Thymus (tissue), 11 donors: ENCODE results near the gene RCBTB2. TPM values are rescaled to one million over a fixed set of nuclear protein-coding genes. Genes with fewer than 3 reads are reported as not detected.

Experiments
- DNase-seq, 9 donors: peaks; one replicate each; pipeline ENCODE4 v3.0.0-alpha.2; 2013; ENCODE audit warnings: low spot score in 9 of 9, low read depth in 6 of 9, missing footprints in 1 of 9
- H3K27ac ChIP-seq, 2 donors: one replicate each; pipeline ENCODE4 v1.5.1; 2013; ENCODE audit warnings: control low read depth in 1 of 2, low read depth in 1 of 2, low read length in 1 of 2, mild to moderate bottlenecking in 1 of 2, moderate library complexity in 1 of 2
- H3K27me3 ChIP-seq, 2 donors: one replicate each; pipeline ENCODE4 v1.5.1; 2013; ENCODE audit warnings: low read length in 1 of 2; ENCODE audit not compliant: control insufficient read depth in 2 of 2, insufficient read depth in 1 of 2
- H3K36me3 ChIP-seq, 2 donors: one replicate each; pipeline ENCODE4 v1.5.1; 2013; ENCODE audit warnings: low read length in 1 of 2, mild to moderate bottlenecking in 1 of 2, moderate library complexity in 1 of 2; ENCODE audit not compliant: control insufficient read depth in 2 of 2, insufficient read depth in 2 of 2
- H3K4me1 ChIP-seq, 2 donors: one replicate each; pipeline ENCODE4 v1.5.1; 2013; ENCODE audit warnings: low read length in 2 of 2; ENCODE audit not compliant: control insufficient read depth in 2 of 2, insufficient read depth in 2 of 2
- H3K4me3 ChIP-seq, 2 donors: one replicate each; pipeline ENCODE4 v1.5.1; 2013; ENCODE audit warnings: low read length in 2 of 2, control low read depth in 1 of 2, mild to moderate bottlenecking in 1 of 2
- H3K9me3 ChIP-seq, 2 donors: one replicate each; pipeline ENCODE4 v1.5.1; 2013; ENCODE audit warnings: low read length in 1 of 2, mild to moderate bottlenecking in 1 of 2; ENCODE audit not compliant: control insufficient read depth in 2 of 2, insufficient read depth in 1 of 2
- WGBS: extraction: QIAGEN DNeasy Blood & Tissue Kit; methylation state at CpG from one replicate; pipeline ENCODE4 v1.1.7; 2013; 5-methylcytosine and 5-hydroxymethylcytosine counted together
- polyA plus RNA-seq: library from polyadenylated mRNA; stranded (reverse); fragments of 200-250 nt; gene quantifications from one replicate; pipeline ENCODE4 v1.2.3, GENCODE V29; 2013
- total RNA-seq: library from RNA; stranded (reverse); fragments of 120-200 nt; gene quantifications from one replicate; pipeline ENCODE4 v1.2.4, GENCODE V29; 2013
- donor health status: healthy.

Gene RCBTB2
- total and polyA plus RNA-seq, 2 donors = 16.7 to 34.8 TPM

- Histone ChIP-seq H3K36me3 (peaks cover 0 to 14% of the 10 kb centered on the region in 2 donors), H3K9me3 (peaks cover 0 to 6% of the 10 kb centered on the region in 2 donors), H3K4me1 (peaks cover 2 to 4% of the 10 kb centered on the region in 2 donors), H3K27me3 (no peaks in the 10 kb centered on the region), H3K27ac (no peak overlapping the region), H3K4me3 (no peak overlapping the region)
- DNase-seq = no peak
These were observed 46.5 kb downstream of the RCBTB2 start for GRCh38 chr13:48486362-48486761.

- Histone ChIP-seq H3K27ac (no peak overlapping the region), H3K4me3 (no peak overlapping the region), H3K9me3 (peaks cover 0 to 6% of the 10 kb centered on the region in 2 donors), H3K36me3 (peaks cover 0 to 14% of the 10 kb centered on the region in 2 donors), H3K4me1 (no peaks in the 10 kb centered on the region), H3K27me3 (no peaks in the 10 kb centered on the region)
- no peak for DNase-seq
- WGBS = 91% methylated on average over 3 of the region's 3 CpGs
These were observed 47.4 kb downstream of the RCBTB2 start for GRCh38 chr13:48485432-48485831.

GRCh38 chr13:48483575-48483974, 49.3 kb downstream of the RCBTB2 start:
- WGBS = over 99% methylated on average over 3 of the region's 3 CpGs
- H3K4me1 ChIP-seq = no peaks in the 10 kb centered on the region
- H3K9me3 ChIP-seq = peaks cover 0 to 6% of the 10 kb centered on the region in 2 donors
- no peak overlapping the region for H3K27ac ChIP-seq
- H3K36me3 ChIP-seq = peaks cover 9 to 27% of the 10 kb centered on the region in 2 donors
- DNase-seq = no peak
- H3K27me3 ChIP-seq = no peaks in the 10 kb centered on the region
- H3K4me3 ChIP-seq = no peak overlapping the region

- no peak overlapping the region for H3K4me3 ChIP-seq
- no peak overlapping the region for H3K27ac ChIP-seq
- H3K9me3 ChIP-seq = no peaks in the 10 kb centered on the region
- no peak for DNase-seq
- H3K4me1 ChIP-seq = no peaks in the 10 kb centered on the region
- no peaks in the 10 kb centered on the region for H3K27me3 ChIP-seq
- WGBS = 92% methylated on average over 1 of the region's 1 CpG
- peaks cover 13 to 35% of the 10 kb centered on the region in 2 donors for H3K36me3 ChIP-seq
These were observed 54.5 kb downstream of the RCBTB2 start for GRCh38 chr13:48478391-48478790.

GRCh38 chr13:48477191-48477855, 55.6 kb downstream of the RCBTB2 start:
- Histone ChIP-seq H3K27ac (no peak overlapping the region), H3K4me1 (no peaks in the 10 kb centered on the region), H3K27me3 (no peaks in the 10 kb centered on the region), H3K9me3 (no peaks in the 10 kb centered on the region), H3K4me3 (no peak overlapping the region), H3K36me3 (peaks cover 13 to 29% of the 10 kb centered on the region in 2 donors)
- no peak for DNase-seq
- WGBS = 97% methylated on average over 2 of the region's 2 CpGs

- Histone ChIP-seq H3K27ac (no peak overlapping the region), H3K36me3 (peaks cover 13 to 29% of the 10 kb centered on the region in 2 donors)
- 47% methylated on average over 4 of the region's 4 CpGs for WGBS
These were observed 56.2 kb downstream of the RCBTB2 start for GRCh38 chr13:48476686-48477085.

GRCh38 chr13:48476215-48476614, 56.7 kb downstream of the RCBTB2 start:
- DNase-seq = no peak
- Histone ChIP-seq H3K9me3 (no peaks in the 10 kb centered on the region), H3K4me1 (no peaks in the 10 kb centered on the region), H3K36me3 (peaks cover 13 to 29% of the 10 kb centered on the region in 2 donors), H3K27me3 (no peaks in the 10 kb centered on the region), H3K4me3 (no peak overlapping the region), H3K27ac (no peak overlapping the region)

More at GRCh38 chr13:48476686-48477085, 56.2 kb downstream of the RCBTB2 start:
- H3K27me3 ChIP-seq = no peaks in the 10 kb centered on the region
- no peaks in the 10 kb centered on the region for H3K9me3 ChIP-seq
- no peak overlapping the region for H3K4me3 ChIP-seq
- H3K4me1 ChIP-seq = no peaks in the 10 kb centered on the region
- DNase-seq = no peak

- Histone ChIP-seq H3K27ac (no peak overlapping the region), H3K4me1 (no peaks in the 10 kb centered on the region), H3K27me3 (no peaks in the 10 kb centered on the region), H3K36me3 (peaks cover 13 to 27% of the 10 kb centered on the region in 2 donors), H3K4me3 (no peak overlapping the region), H3K9me3 (no peaks in the 10 kb centered on the region)
- DNase-seq = no peak
- over 99% methylated on average over 2 of the region's 2 CpGs for WGBS
These were observed 57.6 kb downstream of the RCBTB2 start for GRCh38 chr13:48475230-48475629.

- H3K36me3 ChIP-seq = peaks cover 29 to 53% of the 10 kb centered on the region in 2 donors
- H3K4me3 ChIP-seq = no peak overlapping the region
- 98% methylated on average over 28 of the region's 28 CpGs for WGBS
- no peak overlapping the region for H3K27ac ChIP-seq
- no peaks in the 10 kb centered on the region for H3K9me3 ChIP-seq
- H3K27me3 ChIP-seq = no peaks in the 10 kb centered on the region
- DNase-seq = no peak
- H3K4me1 ChIP-seq = no peaks in the 10 kb centered on the region
These were observed 75.2 kb downstream of the RCBTB2 start for GRCh38 chr13:48457578-48458242.
